GM19395 (cell line): ENCODE measurements around the gene COQ9.
"Not testable (repeated sequence)": the region's sequence is repeated elsewhere in the genome, so short reads cannot be mapped to it uniquely, and the experiment has no call there.

ENCODE experiments used
- ATAC-seq: cut with Tn5 transposase; IDR thresholded peaks from one replicate; pipeline ENCODE4 v1.9.1; 2021; ENCODE audit warnings: mild to moderate bottlenecking, moderate library complexity; ENCODE audit not compliant: unreplicated experiment

Gene COQ9, protein sequence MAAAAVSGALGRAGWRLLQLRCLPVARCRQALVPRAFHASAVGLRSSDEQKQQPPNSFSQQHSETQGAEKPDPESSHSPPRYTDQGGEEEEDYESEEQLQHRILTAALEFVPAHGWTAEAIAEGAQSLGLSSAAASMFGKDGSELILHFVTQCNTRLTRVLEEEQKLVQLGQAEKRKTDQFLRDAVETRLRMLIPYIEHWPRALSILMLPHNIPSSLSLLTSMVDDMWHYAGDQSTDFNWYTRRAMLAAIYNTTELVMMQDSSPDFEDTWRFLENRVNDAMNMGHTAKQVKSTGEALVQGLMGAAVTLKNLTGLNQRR

DNA sequence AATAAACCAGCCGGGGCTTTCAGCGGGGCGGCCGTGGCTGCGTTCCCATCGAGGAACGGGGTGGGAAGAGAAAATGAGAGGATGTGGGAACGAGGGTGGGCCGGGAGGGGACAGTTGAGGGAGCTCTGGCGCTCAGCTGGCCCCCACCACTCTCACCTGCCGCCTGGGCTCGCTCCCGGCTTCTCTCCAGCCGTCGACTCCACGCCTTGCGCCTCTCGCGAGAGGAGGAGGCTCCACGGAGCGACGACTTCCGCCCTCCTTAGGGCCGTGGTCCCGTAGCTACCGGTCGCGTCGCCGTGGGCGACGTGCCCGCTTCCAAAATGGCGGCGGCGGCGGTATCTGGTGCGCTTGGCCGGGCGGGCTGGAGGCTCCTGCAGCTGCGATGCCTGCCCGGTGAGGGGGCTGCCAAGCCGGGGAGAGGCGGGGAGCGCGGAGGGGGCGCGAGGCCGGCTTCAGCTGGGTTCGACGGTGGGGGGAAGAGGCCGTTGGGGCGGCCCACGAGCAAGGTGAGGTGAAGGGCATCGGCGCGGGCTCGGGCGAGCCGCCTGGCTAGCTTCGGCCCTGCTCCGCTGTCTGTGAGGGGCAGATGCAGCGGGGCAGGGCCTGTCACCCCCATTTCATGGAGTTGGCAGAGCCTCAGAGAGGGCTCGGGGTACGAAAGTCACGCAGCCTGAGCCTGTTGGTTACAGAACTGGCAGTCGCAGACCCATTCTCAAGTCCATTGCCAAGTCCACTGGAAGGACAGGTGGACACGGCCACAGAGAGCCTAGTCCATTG is at the start of gene COQ9, which contains the start of gene CIAPIN1:
Gene COQ9 (plus strand): TSS at position 294 of the 777 bp plus-strand sequence. CDS start 27 bp downstream, at position 321.
Gene CIAPIN1 (minus strand): TSS at position 200 of the 777 bp plus-strand sequence. CDS start 6,457 bp downstream, outside the sequence.
- ATAC-seq, result peak; percentile 96

DNA sequence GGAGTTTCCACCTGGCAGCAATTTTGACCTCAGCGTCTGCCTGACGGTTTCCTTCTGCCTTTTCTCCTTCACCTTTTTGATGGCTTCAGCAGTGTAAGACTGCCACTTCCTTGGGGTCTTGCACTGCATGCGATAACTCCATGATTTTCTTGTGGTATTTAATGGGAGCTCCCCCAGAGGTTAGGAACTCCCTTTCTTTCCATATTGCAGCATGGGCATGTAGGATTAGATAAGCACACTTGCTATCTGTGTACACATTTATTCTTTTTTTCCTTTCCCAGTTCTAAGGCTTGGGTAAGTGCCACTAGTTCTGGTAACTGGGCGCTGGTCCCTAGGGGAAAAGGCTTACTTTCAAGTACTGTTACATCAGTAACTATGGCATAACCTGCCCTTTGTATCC is 49.8 kb upstream of the COQ9 start:
- ATAC-seq, result not testable (repeated sequence)

DNA sequence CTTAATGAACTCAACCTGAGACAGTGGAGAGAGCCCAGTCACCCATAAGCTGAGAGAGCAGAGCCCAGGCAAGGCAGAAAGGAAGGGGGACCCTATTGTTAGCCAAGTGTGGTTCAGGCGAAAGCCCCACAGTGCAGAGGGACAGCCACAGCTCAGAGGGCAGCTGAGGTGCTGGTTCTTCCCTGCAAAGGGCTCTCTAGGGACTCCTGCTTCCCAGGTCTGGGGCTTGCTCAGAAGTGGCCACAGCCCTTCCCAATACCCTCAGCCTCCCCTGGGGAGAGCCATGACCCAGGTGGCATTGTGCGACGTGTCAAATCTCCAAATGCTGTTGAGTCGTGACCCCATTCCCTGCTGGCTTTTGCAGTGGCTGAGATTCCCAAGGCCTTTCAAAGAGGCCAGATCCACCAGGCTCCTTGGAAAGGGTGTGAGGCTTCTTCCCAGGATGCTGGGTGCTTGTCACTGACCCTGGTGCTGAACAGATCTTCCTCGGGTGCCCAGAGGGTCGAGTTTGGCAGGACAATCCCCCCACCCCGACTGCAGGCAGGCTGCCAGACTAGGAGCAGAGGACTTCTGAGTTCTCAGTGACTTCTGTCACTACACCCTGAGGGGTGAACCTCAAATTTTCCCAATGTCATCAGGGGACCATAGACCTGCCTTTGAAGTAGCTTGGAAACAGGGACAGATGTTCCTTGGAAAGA is 45.2 kb upstream of the COQ9 start:
- no peak for ATAC-seq

DNA sequence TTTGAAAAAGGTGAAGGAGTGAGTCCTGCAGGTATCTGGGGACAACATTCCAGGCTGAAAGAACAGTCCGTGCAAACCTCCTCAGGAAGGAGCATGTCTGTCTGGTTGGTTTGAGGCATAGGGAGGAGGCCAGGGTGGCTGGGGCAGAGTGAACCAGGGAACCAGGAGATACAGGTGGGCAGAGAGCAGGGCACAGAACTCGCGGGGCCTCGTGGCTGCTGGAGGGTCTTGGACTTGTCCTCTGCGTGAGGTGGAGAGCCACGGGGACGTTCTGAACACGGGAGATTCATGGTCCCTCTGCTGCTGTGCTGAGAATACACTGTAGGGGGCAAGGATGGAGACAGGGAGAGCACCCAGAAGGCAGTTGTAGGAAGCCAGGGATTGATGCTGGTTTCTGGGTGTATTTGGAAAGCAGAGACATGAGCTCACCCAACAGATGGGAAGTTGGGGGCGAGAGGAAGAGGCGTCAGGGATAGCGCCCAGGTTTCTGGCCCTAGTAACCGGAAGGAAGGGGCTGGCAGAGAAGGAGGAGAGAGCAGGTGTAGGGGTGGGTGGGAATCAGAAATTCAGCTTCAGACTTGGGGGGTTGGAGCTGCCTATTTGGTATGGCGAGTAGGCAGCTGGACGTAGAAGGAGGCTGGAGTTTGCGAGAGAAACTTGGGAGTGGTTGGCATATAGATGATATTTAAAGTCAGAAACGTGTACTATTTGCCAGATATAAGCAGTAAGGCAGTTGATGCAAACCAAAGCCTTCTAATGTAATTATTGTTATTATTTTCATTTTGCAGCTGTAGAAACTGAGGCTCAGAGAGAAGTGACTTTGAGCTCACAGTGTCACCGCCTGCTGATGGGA is 43.1 kb upstream of the COQ9 start, which contains the start of gene CCL17:
Gene CCL17 (plus strand): TSS at position 803 of the 853 bp plus-strand sequence. CDS start 9,166 bp downstream, outside the sequence.
- no peak for ATAC-seq

DNA sequence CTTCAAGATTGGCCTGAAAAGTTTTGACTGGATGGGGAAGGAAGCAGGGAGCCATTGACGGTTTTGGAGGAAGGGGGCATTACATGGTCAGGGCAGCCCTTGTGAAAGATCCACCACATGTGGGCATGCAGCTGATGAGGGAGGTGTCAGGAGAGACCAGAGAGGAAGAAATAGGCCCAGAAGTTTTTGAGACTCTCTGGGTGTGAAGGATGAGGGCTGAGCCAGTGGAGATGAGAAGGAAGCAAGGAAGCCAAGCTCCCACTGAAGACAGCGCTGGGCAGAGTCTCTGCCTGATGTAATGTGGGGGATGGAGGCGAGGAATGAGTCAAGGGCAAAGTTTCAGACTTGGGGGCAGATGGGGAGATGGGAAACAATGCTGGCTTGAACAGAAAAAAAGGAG is 42.2 kb upstream of the COQ9 start:
- no peak for ATAC-seq

DNA sequence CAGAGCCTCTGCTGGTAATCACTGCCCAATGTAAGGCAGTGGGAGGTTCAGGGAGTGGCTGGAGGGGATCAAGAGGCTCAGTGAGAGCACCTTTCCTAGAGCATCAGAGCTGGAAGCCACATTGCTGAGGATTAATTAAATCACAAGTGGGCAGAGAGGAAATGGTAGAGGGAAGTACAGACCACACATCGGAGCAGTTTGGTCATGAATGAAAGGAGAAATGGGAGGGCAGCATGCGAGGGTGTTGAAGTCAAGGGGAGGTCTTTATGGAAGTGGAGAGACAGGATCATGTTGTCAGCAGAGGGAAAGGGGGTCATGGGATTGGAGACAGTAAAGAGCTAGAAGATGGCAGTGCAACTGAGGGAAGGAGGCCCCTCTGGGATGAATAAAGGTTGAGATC is 40.4 kb upstream of the COQ9 start:
- ATAC-seq, result no peak

DNA sequence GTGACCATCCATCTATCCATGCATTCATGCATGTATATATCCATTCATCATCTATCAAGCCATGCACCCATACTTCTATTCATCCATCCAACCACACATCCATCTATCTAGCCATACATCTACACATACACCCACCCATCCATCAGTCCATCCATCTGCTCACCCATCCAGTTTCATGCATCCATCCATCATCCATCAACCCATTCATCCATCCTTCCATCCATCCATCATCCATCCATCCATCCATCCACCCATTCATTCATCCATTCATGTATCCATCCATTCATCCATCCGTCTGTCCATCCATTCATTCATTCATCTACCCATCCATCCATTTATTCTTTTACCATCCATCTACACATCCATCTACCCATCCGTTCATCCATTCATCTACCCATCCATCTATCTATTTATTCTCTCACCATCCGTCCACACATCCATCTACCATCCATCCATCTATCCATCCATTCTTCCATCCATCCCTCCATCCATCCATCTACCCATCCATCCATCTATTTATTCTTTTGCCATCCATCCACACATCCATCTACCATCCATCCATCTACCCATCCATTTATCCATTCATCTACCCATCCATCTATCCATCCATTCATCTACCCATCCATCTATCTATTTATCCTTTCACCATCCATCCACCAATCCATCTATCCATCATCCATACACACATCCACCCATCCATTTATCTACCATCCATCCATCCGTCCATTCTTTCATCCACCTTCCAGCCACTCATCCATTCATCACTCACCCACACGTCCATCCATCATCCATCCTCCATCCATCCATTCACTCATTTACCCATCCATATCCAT is 39.5 kb upstream of the COQ9 start:
- no peak for ATAC-seq

DNA sequence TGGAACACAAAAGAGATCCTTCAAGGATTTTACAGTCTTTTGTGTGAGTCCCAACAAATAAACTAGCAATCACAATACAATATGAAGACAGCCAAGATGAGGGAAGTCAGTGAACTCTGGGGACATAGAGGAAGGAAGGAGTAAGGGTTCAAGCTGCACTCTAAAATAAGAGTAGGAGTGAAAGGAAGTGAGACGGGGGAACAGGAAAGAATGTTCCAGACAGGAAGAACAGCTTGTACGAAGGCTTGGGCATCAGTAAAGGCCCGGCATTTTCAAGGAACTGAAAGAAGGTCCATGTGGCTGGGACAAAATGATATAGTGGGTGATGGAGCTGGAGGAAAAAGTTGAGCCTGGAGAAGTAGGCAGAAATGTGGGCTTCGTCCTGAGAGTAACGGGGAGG is 38.2 kb upstream of the COQ9 start:
- no peak for ATAC-seq

DNA sequence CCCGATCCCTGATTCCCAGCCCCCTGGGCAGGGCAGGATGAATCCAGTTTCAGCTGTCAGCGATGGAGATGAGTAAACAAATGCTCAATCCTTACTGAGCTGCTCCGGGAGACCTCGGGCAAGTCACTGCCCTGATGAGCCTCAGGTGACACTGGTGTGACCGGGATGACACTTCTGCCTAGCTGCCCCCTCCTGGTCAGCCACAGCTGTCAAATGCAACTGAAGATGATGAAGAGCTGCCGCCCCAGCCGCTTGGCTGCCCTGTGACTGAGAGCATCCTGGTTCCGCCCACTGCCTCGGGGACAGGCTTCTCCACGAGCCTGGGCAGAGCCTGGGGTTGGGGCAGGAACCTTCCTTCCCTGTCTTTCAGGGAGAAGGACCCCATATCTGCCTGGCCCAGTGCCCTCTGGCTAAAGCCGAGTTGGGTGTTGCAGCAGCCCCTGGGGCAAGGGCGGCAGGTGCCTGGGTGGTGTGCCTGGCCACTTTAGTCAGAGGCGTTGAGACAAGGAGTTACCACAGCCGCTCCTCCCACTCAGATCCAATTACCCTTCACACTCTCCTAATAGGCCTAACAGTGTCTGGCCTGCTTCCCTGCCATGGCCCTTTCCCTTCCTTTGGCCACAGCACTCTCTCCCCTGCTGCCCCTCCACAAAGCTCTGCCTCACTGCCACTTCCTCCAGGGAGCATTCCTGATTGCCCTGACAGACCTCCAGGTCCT is 37.2 kb upstream of the COQ9 start:
- no peak for ATAC-seq

DNA sequence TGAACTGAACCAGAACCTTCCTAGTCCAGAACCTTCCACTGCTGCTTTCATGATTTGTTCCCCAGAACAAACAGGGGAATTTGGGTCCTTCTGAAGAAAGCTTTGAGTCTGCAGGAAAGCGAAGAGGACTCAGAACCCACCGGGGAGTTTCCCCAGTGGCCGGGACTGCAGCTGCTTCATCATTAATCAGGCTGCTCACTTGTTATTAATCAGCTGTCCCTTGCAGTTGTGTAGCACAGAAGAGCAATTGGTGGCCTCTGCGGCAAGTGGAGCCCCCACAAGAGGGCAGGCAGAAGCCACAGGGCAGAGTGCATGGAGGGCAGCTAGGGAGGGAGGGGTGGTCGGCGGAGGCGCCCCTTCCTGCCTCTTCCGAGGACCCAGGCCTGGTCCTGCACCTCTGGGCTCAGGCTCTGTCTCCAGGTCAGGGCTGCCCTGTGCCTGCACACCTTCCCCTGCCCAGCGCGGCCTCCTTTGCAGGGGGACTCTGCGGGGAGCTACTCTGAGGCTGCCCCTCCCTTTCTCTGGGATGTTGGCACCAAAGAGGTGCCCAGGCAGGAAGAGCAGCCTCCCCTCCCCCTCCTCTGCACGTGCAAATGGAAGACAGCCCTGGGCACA is 35.8 kb upstream of the COQ9 start:
- ATAC-seq, result no peak

DNA sequence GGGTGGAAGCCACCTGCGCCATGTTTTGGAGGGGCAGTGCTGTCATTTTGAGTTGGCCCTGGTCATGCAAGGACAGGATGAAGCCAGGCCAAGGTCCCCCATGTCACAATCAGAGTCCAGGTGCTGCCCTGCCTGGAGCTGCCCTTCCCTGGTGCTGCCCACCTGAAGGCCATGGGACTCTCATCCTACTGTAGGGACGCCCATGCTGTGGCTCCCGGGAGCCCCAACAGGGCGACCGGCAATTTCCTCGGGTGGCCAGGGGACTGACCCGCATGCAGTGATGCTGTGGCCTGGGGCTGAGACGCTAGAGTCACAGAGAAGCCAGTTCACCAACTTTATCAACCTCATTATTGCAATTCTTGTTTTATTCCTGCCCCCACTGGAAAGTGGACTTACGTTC is 34.7 kb upstream of the COQ9 start:
- ATAC-seq, result no peak

DNA sequence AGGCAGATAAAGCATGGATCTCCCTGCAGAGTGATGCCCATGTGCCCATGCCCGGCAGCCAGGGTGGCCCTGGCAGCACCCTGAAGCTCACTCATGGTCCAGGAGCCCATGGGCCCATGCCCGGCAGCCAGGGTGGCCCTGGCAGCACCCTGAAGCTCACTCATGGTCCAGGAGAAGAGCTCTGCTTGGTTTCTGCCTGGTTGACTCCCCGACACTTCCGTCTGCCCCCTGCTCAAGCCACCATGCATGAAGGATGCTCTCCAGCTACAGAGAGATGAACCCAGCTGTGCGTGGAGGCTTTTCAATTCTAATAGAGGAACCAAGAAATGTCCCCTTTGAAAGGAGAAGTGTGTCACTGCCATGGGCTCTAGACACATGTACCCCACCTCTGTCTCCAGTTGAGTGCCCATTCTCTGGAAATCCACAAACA is 34.0 kb upstream of the COQ9 start:
- peak; percentile 75 for ATAC-seq

DNA sequence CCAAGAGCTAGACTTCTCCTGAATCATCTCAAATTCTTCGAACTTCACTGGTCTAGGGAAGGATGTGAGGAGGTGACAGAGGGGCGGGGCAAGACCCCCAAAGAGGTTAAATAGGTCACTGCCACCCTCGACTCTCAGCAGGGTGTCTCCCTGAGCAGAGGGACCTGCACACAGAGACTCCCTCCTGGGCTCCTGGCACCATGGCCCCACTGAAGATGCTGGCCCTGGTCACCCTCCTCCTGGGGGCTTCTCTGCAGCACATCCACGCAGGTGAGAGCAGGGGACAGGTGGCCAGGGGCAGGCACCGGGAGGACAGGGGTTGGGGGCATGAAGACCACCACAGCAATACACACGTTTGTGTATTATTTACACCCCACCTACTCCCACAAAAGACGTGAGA is 33.5 kb upstream of the COQ9 start:
- peak; percentile 7 for ATAC-seq

DNA sequence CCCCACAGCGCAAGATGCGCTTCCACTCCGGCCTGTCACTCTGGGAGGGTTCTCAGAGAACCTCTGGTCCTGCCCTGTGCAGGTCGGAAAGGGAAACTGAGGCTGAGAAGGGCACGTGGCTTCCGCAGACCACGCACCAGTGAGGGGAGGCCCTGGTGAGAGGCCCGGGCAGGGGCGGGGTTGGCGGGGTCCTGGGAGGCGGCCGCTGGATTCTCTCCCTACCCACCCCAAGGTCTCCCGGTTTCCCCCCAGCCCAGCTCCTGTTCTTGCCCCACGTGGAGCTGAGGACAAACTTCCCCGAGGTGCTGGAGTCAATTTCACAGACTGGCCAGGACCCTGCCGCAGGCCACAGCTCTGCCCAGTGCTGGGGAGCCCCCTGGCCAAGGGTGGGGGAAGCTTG is 31.2 kb upstream of the COQ9 start:
- ATAC-seq, result no peak

DNA sequence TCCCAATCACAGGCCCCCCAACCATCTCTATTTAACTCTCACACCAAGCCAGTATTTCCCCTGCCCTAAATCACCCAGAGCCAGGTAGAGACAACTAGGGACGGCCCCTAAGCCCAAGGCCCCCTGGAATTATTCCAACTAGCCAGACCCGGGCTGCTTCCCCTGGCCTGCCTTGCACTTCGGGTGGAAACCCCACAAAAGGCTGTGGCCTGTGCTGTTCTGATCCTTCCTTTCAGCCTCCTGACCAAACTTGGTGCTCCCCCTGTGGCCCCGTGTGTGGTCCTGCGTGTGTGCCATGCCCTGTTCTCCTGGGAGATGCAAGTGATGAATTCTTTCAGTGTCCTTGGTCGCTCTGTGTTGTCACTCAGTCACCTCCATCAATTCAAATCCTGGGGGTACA is 27.8 kb upstream of the COQ9 start:
- ATAC-seq, result no peak

DNA sequence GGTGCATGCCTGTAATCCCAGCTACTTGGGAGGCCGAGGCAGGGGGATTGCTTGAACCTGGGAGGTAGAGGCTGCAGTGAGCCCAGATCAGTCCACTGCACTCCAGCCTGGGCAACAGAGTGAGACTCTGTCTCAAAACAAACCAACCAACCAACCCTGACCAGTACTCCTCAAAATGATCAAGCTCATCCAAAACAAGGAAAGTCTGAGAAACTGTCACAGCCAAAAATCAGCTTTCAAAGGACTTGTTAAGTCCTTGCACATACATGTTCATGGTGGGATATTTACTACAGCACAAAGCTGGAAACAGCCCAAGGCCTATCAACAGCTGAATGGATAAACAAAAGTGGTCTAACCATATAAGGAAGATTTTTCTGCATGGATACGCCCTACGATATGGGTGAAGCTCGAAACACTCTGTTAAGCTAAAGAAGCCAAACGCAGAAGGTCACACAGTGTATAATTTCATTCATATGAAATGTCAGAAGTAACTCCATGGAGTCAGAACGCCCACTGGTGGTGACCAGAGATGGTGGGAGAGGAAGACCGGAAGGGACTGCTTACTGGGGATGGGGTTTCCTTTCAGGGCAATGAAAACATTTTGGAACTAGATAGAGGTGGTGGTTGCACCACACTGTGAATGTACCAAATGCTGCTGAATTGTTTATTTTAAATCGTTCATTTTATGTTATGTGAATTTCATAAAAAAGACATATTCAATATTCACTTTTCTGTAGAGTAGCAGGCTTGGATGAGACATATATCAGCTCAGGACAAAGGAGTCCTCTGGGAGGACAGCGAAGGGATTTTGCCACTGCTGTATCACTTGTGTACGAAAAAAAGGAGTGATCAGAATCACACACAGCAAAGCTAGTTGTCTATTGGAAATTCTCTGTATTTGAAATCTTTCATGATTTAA is 25.0 kb upstream of the COQ9 start:
- no peak for ATAC-seq

DNA sequence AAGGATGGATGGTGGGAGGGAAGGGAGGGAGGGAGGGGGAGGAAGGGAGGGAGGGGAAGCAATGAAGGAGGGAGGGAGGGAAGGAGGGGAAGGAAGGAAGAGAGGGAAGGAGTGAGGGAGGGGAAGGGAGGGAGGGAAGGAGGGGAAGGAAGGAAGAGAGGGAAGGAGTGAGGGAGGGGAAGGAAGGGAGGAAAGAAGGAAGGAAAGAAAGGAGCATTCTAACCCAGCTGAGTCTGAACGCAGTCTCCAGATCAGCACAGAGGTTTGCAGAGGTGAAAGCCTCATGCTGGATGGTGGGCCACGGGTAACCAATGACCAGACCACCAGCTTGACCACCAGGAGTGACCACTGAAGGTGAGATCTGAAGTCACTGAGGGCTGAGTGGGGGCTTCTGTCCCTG is 24.1 kb upstream of the COQ9 start:
- ATAC-seq, result no peak

DNA sequence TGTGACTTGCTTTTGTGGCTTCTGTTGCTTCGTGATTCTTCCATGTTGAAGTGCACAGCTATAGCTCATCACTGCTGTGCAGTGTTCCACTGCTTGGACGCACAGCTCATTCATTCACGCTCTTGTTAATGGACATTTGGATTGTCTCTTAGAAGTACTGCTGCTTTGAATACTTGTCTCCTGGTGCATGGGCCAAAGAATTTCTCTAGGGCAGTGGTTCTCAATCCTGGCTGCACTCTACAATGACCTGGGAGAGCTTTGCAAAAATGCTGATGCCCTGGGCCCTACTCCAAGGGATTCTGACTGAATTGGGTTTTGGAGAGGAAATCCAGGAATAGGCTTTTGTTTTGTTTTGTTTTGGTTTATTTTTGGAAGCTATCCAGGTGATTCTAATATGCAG is 22.7 kb upstream of the COQ9 start:
- ATAC-seq, result no peak
